ENCODE data around the gene CNTNAP5.

Gene CNTNAP5

GRCh38 chr2:124485659-124486058 lies 460.6 kb downstream of the CNTNAP5 start:
- FAIRE-seq = no peak

GRCh38 chr2:124489686-124490085 lies 464.6 kb downstream of the CNTNAP5 start:
- no peak for FAIRE-seq

GRCh38 chr2:124501575-124502152 lies 476.6 kb downstream of the CNTNAP5 start:
- no peak for FAIRE-seq

GRCh38 chr2:124514236-124514635 lies 489.1 kb downstream of the CNTNAP5 start:
- no peak for FAIRE-seq

- FAIRE-seq = no peak
These were observed 495.9 kb downstream of the CNTNAP5 start for GRCh38 chr2:124520953-124521352.

GRCh38 chr2:124523096-124523495 lies 498.0 kb downstream of the CNTNAP5 start:
- no peak for FAIRE-seq

- no peak for FAIRE-seq
These were observed 499.2 kb downstream of the CNTNAP5 start for GRCh38 chr2:124524155-124524915.

- FAIRE-seq = no peak
These were observed 501.1 kb downstream of the CNTNAP5 start for GRCh38 chr2:124526221-124526620.

GRCh38 chr2:124530203-124530602 lies 505.1 kb downstream of the CNTNAP5 start:
- FAIRE-seq = no peak

- no peak for FAIRE-seq
These were observed 508.3 kb downstream of the CNTNAP5 start for GRCh38 chr2:124533226-124533954.

GRCh38 chr2:124534028-124534427 lies 508.9 kb downstream of the CNTNAP5 start:
- FAIRE-seq = no peak

GRCh38 chr2:124535816-124536215 lies 510.7 kb downstream of the CNTNAP5 start:
- FAIRE-seq = no peak

GRCh38 chr2:124536591-124536990 lies 511.5 kb downstream of the CNTNAP5 start:
- FAIRE-seq = no peak

GRCh38 chr2:124538549-124538948 lies 513.5 kb downstream of the CNTNAP5 start:
- FAIRE-seq = no peak

GRCh38 chr2:124540805-124541204 lies 515.7 kb downstream of the CNTNAP5 start:
- FAIRE-seq = no peak

- FAIRE-seq = no peak
These were observed 518.0 kb downstream of the CNTNAP5 start for GRCh38 chr2:124542932-124543640.

GRCh38 chr2:124547700-124548099 lies 522.6 kb downstream of the CNTNAP5 start:
- FAIRE-seq = no peak

- no peak for FAIRE-seq
These were observed 533.3 kb downstream of the CNTNAP5 start for GRCh38 chr2:124558277-124558905.

GRCh38 chr2:124559236-124559635 lies 534.1 kb downstream of the CNTNAP5 start:
- FAIRE-seq = no peak

- no peak for FAIRE-seq
These were observed 535.6 kb downstream of the CNTNAP5 start for GRCh38 chr2:124560592-124561112.

GRCh38 chr2:124561486-124561885 lies 536.4 kb downstream of the CNTNAP5 start:
- FAIRE-seq = no peak

- no peak for FAIRE-seq
These were observed 538.3 kb downstream of the CNTNAP5 start for GRCh38 chr2:124563426-124563825.
